GDM1 (cell line): ENCODE results near the gene SH3BP4.

Experiments used
- DNase-seq: peaks from one replicate; lab custom pipeline; 2025; lab: John Stamatoyannopoulos, UW

The SH3BP4 gene, protein sequence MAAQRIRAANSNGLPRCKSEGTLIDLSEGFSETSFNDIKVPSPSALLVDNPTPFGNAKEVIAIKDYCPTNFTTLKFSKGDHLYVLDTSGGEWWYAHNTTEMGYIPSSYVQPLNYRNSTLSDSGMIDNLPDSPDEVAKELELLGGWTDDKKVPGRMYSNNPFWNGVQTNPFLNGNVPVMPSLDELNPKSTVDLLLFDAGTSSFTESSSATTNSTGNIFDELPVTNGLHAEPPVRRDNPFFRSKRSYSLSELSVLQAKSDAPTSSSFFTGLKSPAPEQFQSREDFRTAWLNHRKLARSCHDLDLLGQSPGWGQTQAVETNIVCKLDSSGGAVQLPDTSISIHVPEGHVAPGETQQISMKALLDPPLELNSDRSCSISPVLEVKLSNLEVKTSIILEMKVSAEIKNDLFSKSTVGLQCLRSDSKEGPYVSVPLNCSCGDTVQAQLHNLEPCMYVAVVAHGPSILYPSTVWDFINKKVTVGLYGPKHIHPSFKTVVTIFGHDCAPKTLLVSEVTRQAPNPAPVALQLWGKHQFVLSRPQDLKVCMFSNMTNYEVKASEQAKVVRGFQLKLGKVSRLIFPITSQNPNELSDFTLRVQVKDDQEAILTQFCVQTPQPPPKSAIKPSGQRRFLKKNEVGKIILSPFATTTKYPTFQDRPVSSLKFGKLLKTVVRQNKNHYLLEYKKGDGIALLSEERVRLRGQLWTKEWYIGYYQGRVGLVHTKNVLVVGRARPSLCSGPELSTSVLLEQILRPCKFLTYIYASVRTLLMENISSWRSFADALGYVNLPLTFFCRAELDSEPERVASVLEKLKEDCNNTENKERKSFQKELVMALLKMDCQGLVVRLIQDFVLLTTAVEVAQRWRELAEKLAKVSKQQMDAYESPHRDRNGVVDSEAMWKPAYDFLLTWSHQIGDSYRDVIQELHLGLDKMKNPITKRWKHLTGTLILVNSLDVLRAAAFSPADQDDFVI

DNA sequence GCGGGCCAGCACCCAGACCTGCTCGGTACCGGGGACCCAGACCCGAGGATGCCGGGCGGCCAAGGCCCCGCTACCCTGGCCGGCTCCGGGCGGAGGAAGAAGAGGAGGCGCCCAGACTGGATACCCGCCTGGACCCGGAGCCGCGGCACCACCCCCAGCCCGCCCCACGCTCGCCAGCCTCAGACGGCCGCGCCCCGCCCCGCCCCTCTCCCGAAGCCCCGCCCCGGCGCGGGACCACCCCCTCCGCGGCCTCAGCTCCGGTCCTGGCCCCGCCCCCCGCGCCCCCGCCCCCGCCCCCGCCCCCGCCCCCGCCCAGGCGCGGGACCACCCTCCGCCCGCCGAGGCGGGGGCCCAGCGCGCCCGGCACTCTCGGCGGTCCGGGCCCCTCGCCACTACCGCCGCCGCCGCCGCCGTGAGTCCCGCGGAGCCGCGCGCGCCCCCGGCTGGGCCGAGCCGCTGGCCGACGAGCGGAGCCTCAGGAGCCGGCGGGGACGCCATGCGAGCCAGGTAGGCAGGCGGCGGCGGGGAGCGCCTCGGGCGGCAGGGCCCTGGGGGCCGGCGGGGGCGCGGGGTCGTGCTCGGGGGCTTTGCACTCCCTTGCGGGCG lies at the start of gene SH3BP4:
SH3BP4 (plus strand) TSS at position 354 of the 606 bp plus-strand sequence. CDS start 82,986 bp downstream, outside the sequence.
- DNase-seq = no peak

DNA sequence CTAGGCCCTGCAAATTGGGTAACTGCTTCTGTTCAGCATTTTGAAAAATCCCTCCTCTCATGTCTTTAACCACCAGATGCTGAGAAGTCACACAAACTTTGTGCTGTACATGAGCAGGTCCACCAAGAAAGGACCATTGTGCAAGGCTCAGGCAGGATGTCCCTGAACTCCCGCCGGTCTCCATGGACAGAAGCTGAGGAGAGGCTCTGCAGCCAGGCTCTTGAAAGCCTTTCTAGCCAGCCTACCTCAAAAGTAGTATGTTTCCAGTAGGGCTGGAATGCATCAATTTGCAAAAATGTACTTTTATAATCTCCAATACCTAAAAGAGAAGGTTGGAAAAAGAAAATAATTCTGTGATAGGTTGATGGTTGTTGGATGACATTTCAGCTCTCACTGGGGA lies 47.0 kb upstream of the SH3BP4 start:
- no peak for DNase-seq

DNA sequence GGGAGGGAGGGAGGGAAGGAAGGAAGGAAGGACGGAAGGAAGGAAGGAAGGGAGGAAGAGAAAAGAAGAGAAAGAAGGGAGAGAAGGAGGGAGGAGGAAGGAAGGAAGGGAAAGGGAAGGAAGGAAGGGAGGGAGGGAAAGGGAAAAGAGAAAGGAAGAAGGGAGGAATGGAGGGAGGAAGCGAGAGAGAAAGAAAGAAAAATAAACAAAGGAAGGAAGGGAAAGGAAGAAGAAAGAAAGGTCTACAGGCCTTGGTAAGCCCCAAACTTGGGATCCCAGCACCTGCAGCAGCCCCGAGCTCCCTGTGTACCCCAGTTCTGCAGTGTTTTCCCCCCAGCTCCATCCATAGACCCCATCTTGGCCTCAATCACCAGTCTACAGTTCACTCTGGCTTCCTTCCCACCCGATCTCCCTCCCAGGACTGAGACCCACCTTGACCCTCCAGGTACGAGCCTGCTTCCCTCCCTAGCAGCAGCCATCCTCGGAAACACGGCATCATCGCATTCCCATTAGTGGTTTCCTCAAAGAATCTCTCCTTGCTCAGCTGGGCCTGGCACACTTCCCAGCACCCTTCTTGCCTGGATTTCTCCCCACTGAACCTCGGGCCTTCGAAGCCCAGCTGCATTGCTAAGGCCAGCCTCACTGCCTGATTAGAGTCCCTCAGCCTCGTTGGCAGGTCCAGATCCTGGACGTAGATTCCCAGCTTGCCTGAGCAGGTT lies 46.1 kb upstream of the SH3BP4 start:
- DNase-seq = no peak

DNA sequence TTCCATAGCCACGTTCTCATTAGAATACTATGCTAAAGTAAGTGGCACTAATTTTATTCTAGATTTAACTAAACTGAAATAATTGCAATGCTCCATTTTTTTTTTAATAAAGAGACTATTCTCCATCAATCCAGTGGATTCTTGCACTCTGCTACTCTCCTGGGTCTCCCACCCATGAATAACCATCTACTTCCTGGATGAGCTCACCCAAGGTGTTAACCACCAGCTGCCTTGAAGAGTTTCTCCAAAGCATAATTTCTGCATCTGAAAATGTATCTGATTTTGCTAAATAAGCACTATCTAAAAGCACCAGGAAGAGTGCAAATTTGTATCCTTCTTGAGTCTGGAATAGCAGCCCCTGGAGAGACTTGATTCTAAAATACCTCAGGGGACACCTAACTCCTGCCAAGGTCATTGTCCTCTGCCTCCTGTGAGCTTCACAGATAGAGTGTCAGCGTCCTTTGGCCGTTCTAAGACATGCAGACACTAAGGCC lies 41.6 kb upstream of the SH3BP4 start:
- DNase-seq = no peak

DNA sequence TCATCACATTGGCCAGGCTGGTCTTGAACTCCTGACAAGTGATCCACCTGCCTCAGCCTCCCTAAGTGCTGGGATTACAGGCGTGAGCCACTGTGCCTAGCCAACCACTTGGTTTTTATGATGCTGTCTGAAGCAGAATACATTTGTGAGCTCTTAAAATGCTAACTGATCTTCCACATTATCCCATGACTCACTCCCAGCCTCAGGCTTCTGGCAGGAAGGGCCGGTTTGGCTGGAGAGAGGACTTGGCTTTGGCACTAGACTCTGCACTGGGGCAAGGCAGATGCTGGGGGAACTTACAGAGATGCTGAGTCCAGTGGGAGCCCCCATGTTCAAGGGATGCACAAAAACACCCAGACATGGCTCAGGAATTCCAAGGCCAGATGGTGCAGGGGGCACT lies 40.5 kb upstream of the SH3BP4 start:
- no peak for DNase-seq

DNA sequence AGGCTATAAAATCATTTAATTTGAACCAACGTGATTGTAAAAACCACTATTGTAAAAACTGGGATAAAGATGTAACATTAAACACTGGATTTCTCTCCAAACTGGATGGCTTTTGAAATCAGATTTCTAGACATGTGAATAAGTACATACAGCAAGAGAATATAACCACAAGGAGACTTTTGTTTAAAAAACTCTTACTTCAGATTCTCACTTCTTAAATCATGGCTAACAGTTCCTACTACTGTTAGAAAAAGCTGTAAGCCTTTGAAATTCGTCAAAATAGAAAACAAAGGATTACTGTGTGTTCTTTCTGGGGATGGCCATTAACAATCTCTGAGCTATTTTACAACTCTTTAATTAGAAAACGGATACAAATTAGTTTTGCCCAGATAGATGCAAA lies 39.4 kb upstream of the SH3BP4 start:
- DNase-seq = no peak

DNA sequence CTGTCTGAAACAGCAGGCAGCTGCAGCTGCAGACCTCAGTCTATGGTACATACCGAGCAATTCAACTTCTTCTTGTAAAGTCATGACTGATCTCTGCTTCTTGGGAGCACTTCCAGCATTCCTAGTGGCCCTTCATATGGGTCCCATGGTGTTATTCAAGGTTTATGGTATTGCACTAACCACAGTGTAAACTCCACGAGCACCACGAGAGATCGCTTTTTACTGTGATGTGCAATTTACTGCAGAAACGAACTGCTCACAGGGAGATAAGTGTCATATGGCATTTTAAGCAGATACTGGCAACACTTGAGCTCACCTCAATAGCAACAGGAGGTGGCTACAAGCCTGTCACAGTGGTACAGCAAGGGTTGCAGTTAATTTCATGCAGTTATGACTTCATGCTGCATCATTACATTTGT lies 38.6 kb upstream of the SH3BP4 start:
- no peak for DNase-seq

DNA sequence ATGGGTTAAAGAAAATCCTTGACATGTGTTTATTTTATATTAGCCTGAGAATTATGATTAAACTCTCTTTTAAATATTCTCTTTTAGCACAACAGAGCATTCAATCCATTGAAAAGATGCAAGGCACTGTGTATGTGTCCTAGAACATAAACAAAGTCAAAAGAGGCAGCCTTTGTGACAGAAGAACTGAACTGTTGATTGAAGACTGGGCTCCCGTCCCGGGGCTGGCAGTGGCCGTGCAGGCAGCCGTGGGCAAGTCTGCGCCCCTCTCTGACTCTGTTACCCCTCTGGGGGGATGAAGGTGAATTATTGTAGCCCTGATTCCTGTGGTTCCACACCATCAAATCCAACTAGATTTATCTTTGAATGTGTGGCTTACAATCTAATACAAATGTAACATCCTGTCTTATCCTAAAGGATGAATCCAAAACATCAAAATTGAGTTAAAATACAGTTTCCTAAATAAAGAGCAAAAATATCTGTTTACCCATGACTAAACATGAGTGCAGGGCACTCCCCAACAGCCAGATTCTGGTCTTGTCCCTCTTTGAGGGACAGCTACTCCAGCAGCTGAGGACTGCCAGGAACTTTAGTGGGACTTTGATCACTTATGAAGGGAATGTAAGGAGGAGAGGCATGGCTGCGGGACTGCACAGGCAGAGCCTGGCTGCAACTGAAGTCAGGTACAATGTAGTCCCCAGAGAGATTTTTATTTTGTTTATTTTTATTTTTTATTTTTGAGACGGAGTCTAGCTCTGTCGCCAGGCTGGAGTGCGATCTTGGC lies 37.3 kb upstream of the SH3BP4 start:
- no peak for DNase-seq

DNA sequence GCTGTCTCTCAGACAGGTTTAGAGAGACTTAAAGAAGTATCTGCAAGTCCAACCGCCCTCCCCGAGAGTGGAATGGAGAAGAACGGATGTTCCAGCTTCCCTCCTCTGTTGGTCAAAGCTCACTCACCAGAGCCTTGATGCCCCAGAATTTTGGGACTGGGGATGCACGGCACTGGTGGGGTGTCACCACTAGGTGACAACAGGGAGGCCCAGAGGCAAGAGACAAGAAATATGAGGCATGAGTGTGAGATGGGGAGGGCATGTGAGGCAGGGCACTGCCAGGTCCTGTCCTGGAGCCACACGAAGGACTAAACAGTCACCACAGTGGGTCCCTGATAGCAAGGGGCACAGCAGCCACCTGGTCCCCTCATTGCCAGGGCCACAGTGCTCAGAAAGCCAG lies 35.1 kb upstream of the SH3BP4 start:
- DNase-seq = no peak

DNA sequence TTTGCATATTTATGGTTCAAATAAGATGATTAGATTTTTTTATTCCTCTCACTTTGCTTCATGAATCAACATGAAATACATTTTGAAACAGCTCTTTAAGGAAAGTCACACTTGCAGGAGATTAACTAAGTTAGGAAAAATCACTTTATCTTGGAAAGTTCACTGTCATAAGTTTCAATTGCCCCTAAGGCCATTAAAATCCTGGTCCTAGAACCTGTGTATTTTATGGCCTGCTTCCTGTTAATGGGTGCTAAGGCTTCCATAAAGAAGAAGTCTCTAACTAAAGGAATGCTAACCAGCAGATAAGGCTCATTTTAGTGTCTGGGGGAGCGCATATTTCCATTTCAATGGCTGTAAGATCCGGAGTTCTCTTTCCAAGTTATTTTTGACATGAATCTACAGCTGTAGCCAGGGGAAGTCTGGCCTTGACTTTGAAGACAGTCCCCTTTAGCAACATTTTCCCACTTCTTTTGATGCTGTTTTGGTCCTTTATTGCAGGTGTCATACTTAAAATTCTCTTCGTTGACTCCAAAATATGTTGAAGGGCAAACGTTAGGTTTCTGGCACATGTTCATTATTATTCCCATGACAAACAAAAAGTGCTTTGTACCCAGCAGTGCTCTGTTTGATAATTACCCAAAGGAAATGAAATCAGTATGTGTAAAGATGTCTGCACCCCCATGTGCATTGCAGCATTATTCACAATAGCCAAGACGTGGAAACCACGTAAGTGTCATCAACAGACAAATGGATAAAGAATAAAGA lies 34.4 kb upstream of the SH3BP4 start:
- no peak for DNase-seq

DNA sequence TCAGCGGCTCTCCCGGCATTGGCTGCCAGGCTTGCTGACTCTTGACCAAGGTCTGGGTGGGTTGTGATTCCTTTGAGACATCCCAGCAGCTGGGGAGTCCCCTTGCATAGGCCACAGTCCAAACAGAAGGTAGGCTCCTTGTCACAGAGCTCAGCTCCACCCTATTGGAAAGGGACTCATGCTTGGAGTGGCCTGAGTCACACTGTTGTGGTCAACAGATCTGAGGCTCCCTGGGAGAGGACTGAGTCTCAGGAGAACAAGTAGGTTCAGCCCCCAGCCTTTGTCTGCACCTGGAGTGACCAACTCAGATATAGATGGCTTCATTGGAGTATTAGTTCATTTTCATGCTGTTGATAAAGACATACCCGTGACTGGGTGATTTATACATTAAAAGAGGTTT lies 32.1 kb upstream of the SH3BP4 start:
- DNase-seq = no peak

DNA sequence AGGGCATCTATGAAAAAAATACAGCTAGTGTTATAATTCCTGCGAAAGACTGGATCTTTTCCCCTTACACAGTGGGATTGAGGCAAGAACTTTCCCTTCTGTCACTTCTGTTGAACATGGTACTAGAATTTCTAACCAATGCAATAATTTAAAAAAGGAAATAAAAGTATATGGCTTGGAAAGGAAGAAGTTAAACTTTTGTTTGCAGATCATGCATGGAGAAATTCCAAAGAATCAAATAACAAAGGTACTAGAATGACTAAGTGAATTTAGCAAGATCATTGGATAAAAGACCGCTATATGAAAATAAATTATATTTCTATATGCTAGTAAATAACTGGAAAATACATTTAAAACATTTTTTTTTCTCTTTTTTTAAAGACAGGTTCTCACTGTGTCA lies 31.0 kb upstream of the SH3BP4 start:
- no peak for DNase-seq

DNA sequence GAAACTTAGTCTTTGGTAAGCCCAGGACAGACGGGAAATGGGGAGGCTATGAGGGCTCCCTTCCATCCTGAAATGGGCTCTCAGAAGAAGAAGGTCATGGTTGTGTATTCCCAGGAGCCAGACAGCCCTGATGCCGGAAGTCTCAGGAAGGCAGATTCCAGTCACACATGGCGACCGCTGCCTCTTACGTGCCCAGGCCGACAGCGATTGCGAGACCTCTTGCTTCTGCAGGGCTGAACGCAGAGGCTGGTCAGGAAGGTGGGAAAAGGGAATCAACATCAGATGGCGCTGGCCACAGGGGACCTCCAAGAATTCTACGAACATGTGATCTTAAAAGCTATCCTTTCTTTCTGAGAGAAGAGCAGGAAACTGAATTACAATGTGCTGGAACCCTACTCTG lies 22.8 kb upstream of the SH3BP4 start:
- DNase-seq = no peak

DNA sequence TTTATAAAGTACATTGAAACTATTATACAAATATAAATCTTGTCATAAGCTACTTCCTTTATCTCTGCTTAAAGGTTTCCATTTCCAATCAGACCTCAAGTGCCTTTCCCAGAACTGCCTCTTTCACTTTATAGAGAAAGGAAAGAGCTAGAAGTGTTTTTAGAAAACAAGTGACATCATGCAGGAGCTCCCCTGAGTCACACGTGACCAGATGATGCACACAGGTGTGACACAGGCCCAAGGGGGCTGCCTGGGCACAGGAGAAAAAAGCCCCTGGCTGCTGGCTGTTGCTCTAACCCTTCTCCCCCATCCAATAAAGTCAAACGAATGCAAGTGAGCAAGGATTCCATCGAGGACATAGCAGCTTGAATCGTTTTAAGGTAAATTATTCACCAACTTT lies 21.4 kb upstream of the SH3BP4 start:
- DNase-seq = no peak

DNA sequence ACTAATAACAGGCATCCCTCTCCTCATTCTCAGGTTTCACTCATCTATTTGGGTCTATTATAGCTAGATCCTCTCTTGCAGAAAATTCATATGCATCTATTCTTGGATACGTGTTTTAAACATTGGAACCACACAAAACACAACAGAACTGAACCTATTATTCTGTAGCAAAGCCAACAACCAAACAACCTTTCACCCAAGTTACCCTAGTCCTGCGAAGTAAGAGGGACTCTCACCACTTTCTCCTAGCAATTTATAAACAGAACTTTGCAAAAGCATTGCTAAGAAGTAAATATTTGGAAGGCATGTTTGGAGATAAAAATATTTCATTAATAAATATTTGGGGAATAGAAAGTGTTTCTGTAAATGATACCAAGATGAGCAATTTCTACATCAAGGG lies 20.4 kb upstream of the SH3BP4 start:
- DNase-seq = no peak

DNA sequence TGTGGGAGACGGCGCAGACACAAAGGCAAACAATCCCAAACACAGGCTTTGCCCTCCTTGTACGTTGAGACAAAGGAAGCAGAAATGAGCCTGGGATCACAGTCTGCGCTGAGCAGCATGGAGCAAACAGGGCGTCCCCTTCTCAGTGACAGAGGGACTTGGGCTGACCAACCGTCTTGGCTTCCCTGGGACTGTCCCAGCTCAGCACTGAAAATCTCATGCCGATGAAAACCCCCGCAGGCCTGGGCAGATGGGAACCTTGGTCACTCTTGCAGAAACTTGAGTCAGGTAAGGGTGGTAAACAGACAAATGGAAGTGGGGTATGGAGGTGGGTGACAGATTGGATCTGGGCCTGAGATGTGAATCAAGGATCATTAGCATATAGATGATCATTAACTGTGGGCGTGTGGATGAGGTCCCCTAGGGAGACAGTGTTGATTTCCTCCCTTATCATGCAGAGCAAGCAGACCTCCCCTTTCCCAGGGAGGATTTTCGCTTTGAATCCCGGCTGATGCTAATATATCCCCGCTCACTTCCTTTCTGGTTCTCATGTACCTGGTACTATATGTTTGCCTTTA lies 19.1 kb upstream of the SH3BP4 start:
- DNase-seq = no peak

DNA sequence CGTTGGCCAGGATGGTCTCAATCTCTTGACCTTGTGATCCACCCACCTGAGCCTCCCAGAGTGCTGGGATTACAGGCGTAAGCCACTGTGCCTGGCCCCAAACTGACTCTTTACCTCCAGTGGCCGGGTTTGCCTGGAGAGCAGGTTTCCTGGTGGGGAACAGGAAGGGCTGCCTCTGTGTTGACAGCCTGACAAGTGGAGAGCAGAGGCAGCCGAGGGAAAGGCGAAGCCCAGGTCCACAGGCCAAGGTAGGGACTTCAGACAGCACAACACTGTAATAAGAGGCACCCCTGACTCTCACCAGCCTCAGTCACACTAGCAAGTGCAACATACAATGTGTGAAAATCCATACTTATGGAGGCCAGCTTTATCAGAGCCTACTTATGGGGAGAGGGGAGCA lies 16.5 kb upstream of the SH3BP4 start:
- no peak for DNase-seq

DNA sequence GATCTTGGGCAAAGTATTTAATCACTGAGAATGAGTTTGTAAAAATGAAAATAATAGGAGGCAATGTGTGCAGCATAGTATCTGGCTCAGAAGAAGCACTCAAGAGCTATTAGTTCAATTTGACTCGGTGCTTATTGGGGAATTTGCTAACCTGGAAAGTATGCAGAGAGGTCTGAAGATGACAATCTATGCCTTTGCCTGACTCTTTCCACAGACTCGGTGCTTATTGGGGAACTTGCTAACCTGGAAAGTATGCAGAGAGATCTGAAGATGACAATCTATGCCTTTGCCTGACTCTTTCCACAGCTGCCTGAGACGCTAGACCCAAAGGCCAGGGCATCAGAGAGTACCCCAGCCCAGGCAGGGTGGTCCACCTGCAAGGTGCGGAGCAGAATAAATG lies 12.2 kb upstream of the SH3BP4 start:
- DNase-seq = no peak

DNA sequence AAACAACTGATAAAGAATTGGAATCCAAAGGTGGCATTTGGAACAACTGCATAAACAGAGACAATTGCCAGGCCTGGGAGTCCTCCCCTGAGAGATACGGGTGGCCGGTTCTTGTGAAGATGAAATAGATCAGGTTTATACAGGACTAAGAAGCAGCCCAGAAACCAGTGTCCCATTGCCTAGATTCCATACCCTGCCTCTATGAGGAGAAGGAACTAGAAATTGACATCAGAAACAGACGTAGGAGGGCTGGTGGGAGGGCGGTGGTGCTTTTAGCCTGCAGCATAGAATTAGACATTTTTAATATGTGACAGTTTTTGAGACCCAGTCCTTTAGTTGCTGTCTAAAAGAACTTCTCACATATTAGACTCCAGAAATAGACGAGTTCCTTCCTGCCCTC lies 11.8 kb upstream of the SH3BP4 start:
- DNase-seq = no peak

DNA sequence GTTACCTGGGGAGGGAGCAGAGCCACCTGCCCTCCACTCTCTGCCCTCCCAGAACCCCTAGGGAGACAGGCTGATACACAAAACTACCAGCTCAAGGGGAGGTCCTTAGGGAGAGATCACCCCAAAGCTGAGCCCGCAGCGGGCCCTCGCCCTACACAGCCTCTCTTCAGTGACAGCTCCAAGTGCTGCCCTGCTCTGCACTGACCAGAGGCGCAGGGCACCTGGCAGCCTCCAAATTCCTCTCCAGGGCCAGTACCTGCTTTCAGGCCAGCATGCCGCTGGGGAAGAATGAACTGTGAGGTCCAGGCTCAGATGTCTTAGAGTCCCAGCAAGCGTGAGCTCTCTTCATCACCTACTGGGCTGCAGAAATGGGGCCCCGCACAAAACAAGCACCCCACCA lies 11.3 kb upstream of the SH3BP4 start:
- no peak for DNase-seq
